ENCODE measurements around the gene WDTC1.

The WDTC1 gene

GRCh38 chr1:27314737-27315136, 80.3 kb downstream of the WDTC1 start:
- no peak overlapping the region for H3K9ac ChIP-seq (ENCODE audit: insufficient read length, low read depth)
- no peak for DNase-seq (ENCODE audit: low read depth, low spot score)
- H3K4me3 ChIP-seq (ENCODE audit: insufficient read length, low read depth), result no peak overlapping the region
- H3K9me3 ChIP-seq (ENCODE audit: insufficient read depth, low read length), result no peaks in the 10 kb centered on the region
- H3K27me3 ChIP-seq (ENCODE audit: insufficient read depth, insufficient read length), result peaks cover 2% of the 10 kb centered on the region
- no peak for TF ChIP-seq ZNF274 (IDR thresholded peaks at IDR 0.05; ENCODE audit: low read depth, low read length)
- no peak for TF ChIP-seq SUZ12 (IDR thresholded peaks at IDR 0.05; ENCODE audit: extremely low read depth, insufficient read depth, insufficient read length)
- TF ChIP-seq YY1 (IDR thresholded peaks at IDR 0.05; ENCODE audit: insufficient read depth, insufficient read length), result no peak
- peaks cover 3% of the 10 kb centered on the region for H3K4me1 ChIP-seq (ENCODE audit: insufficient read depth, insufficient read length)
- no peaks in the 10 kb centered on the region for H3K36me3 ChIP-seq (ENCODE audit: insufficient read depth, insufficient read length, low read length)

DNA sequence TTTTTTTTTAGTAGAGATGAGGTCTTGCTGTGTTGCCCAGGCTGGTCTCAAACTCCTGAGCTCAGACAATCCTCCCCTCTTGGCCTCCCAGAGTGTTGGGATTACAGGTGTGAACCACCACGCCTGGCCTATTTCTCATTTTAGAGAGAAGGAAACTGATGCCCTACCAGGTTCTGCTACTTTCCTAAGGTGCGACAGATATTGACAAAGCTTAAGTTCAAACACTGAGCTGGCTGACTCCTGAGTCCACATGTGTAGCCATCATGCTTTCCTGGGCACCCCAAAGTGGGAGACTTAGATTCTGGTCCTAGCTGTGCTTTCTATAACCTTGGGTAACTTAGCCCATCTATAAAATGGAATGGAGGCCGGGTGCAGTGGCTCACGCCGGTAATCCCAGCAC, 82.4 kb downstream of the WDTC1 start:
- Histone ChIP-seq H3K36me3 (ENCODE audit: insufficient read depth, insufficient read length, low read length) (no peaks in the 10 kb centered on the region), H3K27me3 (ENCODE audit: insufficient read depth, insufficient read length) (peaks cover 14% of the 10 kb centered on the region), H3K4me3 (ENCODE audit: insufficient read length, low read depth) (no peak overlapping the region), H3K9me3 (ENCODE audit: insufficient read depth, low read length) (no peaks in the 10 kb centered on the region), H3K9ac (ENCODE audit: insufficient read length, low read depth) (no peak overlapping the region), H3K4me1 (ENCODE audit: insufficient read depth, insufficient read length) (peaks cover 3% of the 10 kb centered on the region)
- DNase-seq (ENCODE audit: low read depth, low spot score), result no peak
- TF ChIP-seq ZNF274 (IDR thresholded peaks at IDR 0.05; ENCODE audit: low read depth, low read length) (no peak), YY1 (IDR thresholded peaks at IDR 0.05; ENCODE audit: insufficient read depth, insufficient read length) (no peak), SUZ12 (IDR thresholded peaks at IDR 0.05; ENCODE audit: extremely low read depth, insufficient read depth, insufficient read length) (no peak)

- no peak for DNase-seq (ENCODE audit: low read depth, low spot score)
- Histone ChIP-seq H3K4me1 (ENCODE audit: insufficient read depth, insufficient read length) (peaks cover 3% of the 10 kb centered on the region), H3K36me3 (ENCODE audit: insufficient read depth, insufficient read length, low read length) (peaks cover 3% of the 10 kb centered on the region), H3K9ac (ENCODE audit: insufficient read length, low read depth) (no peak overlapping the region), H3K9me3 (ENCODE audit: insufficient read depth, low read length) (no peaks in the 10 kb centered on the region), H3K27me3 (ENCODE audit: insufficient read depth, insufficient read length) (peaks cover 14% of the 10 kb centered on the region), H3K4me3 (ENCODE audit: insufficient read length, low read depth) (no peak overlapping the region)
- TF ChIP-seq ZNF274 (IDR thresholded peaks at IDR 0.05; ENCODE audit: low read depth, low read length) (no peak), SUZ12 (IDR thresholded peaks at IDR 0.05; ENCODE audit: extremely low read depth, insufficient read depth, insufficient read length) (no peak), YY1 (IDR thresholded peaks at IDR 0.05; ENCODE audit: insufficient read depth, insufficient read length) (no peak)
Observed at GRCh38 chr1:27318136-27318535, 83.7 kb downstream of the WDTC1 start.

DNA sequence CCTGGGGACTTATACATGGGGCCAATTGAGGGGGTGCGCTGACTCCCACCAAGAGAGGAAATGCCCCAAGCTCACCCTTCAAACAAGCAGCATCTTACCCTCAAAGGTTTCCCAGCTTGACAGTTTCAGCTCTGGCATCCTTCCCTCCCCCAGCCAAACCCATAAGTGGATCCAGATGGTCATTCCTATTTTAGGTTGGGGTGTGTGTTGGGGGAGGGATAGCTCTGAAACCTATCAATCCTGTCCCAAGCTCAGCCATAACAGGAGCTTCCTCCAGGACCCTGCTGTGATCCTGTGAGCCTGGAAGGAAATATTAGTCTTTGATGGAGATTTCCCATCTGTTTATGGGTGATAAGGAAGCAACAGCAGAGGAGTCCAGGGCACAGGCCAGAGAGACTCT, 84.2 kb downstream of the WDTC1 start:
- DNase-seq (ENCODE audit: low read depth, low spot score), result no peak
- H3K4me3 ChIP-seq (ENCODE audit: insufficient read length, low read depth), result no peak overlapping the region
- H3K9me3 ChIP-seq (ENCODE audit: insufficient read depth, low read length), result no peaks in the 10 kb centered on the region
- TF ChIP-seq ZNF274 (IDR thresholded peaks at IDR 0.05; ENCODE audit: low read depth, low read length), result no peak
- TF ChIP-seq SUZ12 (IDR thresholded peaks at IDR 0.05; ENCODE audit: extremely low read depth, insufficient read depth, insufficient read length), result no peak
- no peak for TF ChIP-seq YY1 (IDR thresholded peaks at IDR 0.05; ENCODE audit: insufficient read depth, insufficient read length)
- H3K9ac ChIP-seq (ENCODE audit: insufficient read length, low read depth), result no peak overlapping the region
- H3K36me3 ChIP-seq (ENCODE audit: insufficient read depth, insufficient read length, low read length), result peaks cover 7% of the 10 kb centered on the region
- peaks cover 4% of the 10 kb centered on the region for H3K4me1 ChIP-seq (ENCODE audit: insufficient read depth, insufficient read length)
- H3K27me3 ChIP-seq (ENCODE audit: insufficient read depth, insufficient read length), result peaks cover 14% of the 10 kb centered on the region

DNA sequence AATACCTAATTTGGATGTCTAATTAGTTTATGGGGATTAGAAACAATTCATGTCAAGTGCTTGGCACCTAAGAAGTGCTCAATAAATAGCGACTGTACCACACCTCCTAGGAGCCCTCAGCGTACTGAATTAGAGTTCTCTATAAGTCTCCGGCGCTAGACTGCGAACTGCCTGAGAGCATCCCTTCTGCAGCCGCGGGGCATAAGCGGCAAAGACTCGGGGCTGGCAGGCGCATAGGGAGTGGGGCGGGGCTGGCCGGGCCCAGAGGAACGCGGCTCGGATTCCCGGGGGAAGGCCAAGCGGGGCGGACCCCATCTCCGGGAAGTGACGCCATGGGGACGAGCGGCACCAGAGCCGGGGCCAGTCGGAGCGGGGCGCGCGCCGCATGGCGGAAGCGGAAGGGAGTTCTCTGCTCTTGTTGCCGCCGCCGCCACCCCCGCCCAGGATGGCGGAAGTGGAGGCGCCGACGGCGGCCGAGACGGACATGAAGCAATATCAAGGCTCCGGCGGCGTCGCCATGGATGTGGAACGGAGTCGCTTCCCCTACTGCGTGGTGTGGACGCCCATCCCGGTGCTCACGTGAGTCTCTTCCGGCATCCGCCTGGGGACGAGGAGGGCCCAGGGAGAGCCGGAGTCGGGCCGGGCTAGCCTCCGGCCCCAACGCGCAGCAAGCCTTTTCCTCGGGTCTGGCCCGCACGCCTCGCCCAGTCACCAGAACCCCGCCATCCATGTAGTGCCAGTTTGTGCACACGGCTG, 87.6 kb downstream of the WDTC1 start, which contains the start of gene TMEM222:
Gene TMEM222, plus strand, starts transcription at position 351 of the 756 bp plus-strand sequence. Its CDS starts 35 bp downstream, at position 386.
- Histone ChIP-seq H3K9me3 (ENCODE audit: insufficient read depth, low read length) (no peaks in the 10 kb centered on the region), H3K4me3 (ENCODE audit: insufficient read length, low read depth) (peak within 1 kb of the TSS; percentile 95), H3K4me1 (ENCODE audit: insufficient read depth, insufficient read length) (peaks cover 6% of the 10 kb centered on the region), H3K27me3 (ENCODE audit: insufficient read depth, insufficient read length) (peaks cover 14% of the 10 kb centered on the region), H3K9ac (ENCODE audit: insufficient read length, low read depth) (peak within 1 kb of the TSS; percentile 96), H3K36me3 (ENCODE audit: insufficient read depth, insufficient read length, low read length) (peaks cover 39% of the 10 kb centered on the region)
- TF ChIP-seq YY1 (IDR thresholded peaks at IDR 0.05; ENCODE audit: insufficient read depth, insufficient read length), result peak; percentile 62
- TF ChIP-seq SUZ12 (IDR thresholded peaks at IDR 0.05; ENCODE audit: extremely low read depth, insufficient read depth, insufficient read length), result no peak
- DNase-seq (ENCODE audit: low read depth, low spot score), result peak; percentile 98

DNA sequence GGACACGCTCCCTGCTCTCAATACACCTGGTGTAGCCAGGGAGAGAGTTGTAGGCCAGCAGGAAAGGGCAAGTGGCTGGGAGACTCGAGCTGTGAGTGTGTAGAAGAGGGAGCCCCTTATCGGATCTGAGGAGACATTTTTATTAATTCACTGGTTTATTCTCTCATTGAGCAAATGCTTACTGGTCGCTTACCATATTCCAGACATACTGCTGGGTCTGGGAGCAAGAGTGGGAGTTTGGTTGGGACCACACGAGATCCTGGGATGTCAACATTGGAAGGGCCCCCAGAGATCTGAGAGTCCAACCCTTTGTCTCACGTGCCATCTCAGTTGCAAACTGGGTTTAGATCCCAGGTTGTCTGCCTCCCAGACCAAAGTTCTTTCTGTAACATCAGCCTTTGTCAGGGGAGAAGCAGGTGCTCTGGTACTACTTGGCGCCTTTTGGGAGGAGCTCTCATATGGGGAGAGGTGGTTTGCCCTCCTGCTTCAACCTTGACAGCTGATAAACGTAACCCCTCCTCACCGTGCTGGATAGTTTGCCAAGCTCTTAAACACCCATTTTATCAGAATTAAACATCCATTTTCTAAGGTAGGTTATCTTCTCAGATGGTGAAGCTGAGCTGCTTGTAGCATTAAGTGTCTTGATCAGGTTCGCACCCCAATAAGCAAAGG, 88.3 kb downstream of the WDTC1 start:
- no peak for DNase-seq (ENCODE audit: low read depth, low spot score)
- TF ChIP-seq ZNF274 (IDR thresholded peaks at IDR 0.05; ENCODE audit: low read depth, low read length) (no peak), SUZ12 (IDR thresholded peaks at IDR 0.05; ENCODE audit: extremely low read depth, insufficient read depth, insufficient read length) (no peak), YY1 (IDR thresholded peaks at IDR 0.05; ENCODE audit: insufficient read depth, insufficient read length) (no peak)
- Histone ChIP-seq H3K4me3 (ENCODE audit: insufficient read length, low read depth) (peak overlapping the region; percentile 95), H3K27me3 (ENCODE audit: insufficient read depth, insufficient read length) (peaks cover 14% of the 10 kb centered on the region), H3K4me1 (ENCODE audit: insufficient read depth, insufficient read length) (peaks cover 6% of the 10 kb centered on the region), H3K36me3 (ENCODE audit: insufficient read depth, insufficient read length, low read length) (peaks cover 45% of the 10 kb centered on the region), H3K9me3 (ENCODE audit: insufficient read depth, low read length) (no peaks in the 10 kb centered on the region), H3K9ac (ENCODE audit: insufficient read length, low read depth) (peak overlapping the region; percentile 96)

- H3K36me3 ChIP-seq (ENCODE audit: insufficient read depth, insufficient read length, low read length), result peaks cover 65% of the 10 kb centered on the region
Observed at GRCh38 chr1:27325286-27325685, 90.9 kb downstream of the WDTC1 start.

More at GRCh38 chr1:27325286-27325685, 90.9 kb downstream of the WDTC1 start:
- Histone ChIP-seq H3K9ac (ENCODE audit: insufficient read length, low read depth) (no peak overlapping the region), H3K4me3 (ENCODE audit: insufficient read length, low read depth) (no peak overlapping the region), H3K27me3 (ENCODE audit: insufficient read depth, insufficient read length) (peaks cover 7% of the 10 kb centered on the region), H3K4me1 (ENCODE audit: insufficient read depth, insufficient read length) (peaks cover 4% of the 10 kb centered on the region), H3K9me3 (ENCODE audit: insufficient read depth, low read length) (no peaks in the 10 kb centered on the region)
- DNase-seq (ENCODE audit: low read depth, low spot score), result no peak
- no peak for TF ChIP-seq YY1 (IDR thresholded peaks at IDR 0.05; ENCODE audit: insufficient read depth, insufficient read length)
- TF ChIP-seq SUZ12 (IDR thresholded peaks at IDR 0.05; ENCODE audit: extremely low read depth, insufficient read depth, insufficient read length), result no peak
- no peak for TF ChIP-seq ZNF274 (IDR thresholded peaks at IDR 0.05; ENCODE audit: low read depth, low read length)

Measured in NT2/D1 (cell line).